AG04450 (cell line): Measurements from ENCODE around the gene LTBP1. TPM values are rescaled to one million over a fixed set of nuclear protein-coding genes. Genes with fewer than 3 reads are reported as not detected.

Experiments used
- CTCF ChIA-PET: fragments of 300-600, 350-600 bp; formaldehyde crosslinking; extraction: SDS; loops from one replicate; lab custom pipeline; 2022; ENCODE audit warnings: antibody characterized with exemption, inconsistent platforms; lab: Charles Lee
- POLR2A ChIA-PET: fragments of 350-600 bp; formaldehyde crosslinking; extraction: SDS; loops from one replicate; lab custom pipeline; 2021; ENCODE audit warnings: antibody characterized with exemption, inconsistent platforms; lab: Yijun Ruan, JAX
- DNase-seq: peaks from one replicate; pipeline ENCODE4 v3.0.0-alpha.2; 2011; ENCODE audit warnings: low read depth, low spot score
- H3K27ac ChIP-seq: one replicate; pipeline ENCODE4 v1.5.1; 2012; ENCODE audit warnings: low read depth, low read length, control low read depth
- H3K27me3 ChIP-seq: one replicate; pipeline ENCODE4 v1.6.0; 2012; ENCODE audit warnings: low read length; ENCODE audit not compliant: control insufficient read depth, insufficient read depth
- H3K4me3 ChIP-seq: 2 replicates; pipeline ENCODE4 v1.5.1; 2011; ENCODE audit warnings: mild to moderate bottlenecking, low read depth, low read length, control low read depth
- H3K9me3 ChIP-seq: 2 replicates; pipeline ENCODE4 v1.5.1; 2012; ENCODE audit warnings: low read length; ENCODE audit not compliant: control insufficient read depth, insufficient read depth
- polyA plus RNA-seq: library from polyadenylated mRNA; depleted of rRNA; stranded (reverse); fragments of >200 nt; gene quantifications from 2 replicates; pipeline ENCODE4 v1.2.3, GENCODE V29; 2011
- TF ChIP-seq, protein P1 (sequence below): IDR thresholded peaks from 2 replicates; pipeline ENCODE4 v1.5.1; 2011; ENCODE audit warnings: low read depth, low read length, control low read depth, inconsistent platforms

LTBP1 gene
- polyA plus RNA-seq, 1 experiment, result 517 TPM

- CTCF ChIA-PET, result no interaction called here
- Histone ChIP-seq H3K9me3 (no peaks in the 10 kb centered on the region), H3K4me3 (no peak overlapping the region), H3K27ac (no peak overlapping the region), H3K27me3 (no peaks in the 10 kb centered on the region)
- POLR2A ChIA-PET, result interaction anchor here (0.7 kb wide), 1 partner anchor 89 kb away, joined by 4 read pairs; no protein-coding TSS in a partner anchor
- TF ChIP-seq, protein P1, sequence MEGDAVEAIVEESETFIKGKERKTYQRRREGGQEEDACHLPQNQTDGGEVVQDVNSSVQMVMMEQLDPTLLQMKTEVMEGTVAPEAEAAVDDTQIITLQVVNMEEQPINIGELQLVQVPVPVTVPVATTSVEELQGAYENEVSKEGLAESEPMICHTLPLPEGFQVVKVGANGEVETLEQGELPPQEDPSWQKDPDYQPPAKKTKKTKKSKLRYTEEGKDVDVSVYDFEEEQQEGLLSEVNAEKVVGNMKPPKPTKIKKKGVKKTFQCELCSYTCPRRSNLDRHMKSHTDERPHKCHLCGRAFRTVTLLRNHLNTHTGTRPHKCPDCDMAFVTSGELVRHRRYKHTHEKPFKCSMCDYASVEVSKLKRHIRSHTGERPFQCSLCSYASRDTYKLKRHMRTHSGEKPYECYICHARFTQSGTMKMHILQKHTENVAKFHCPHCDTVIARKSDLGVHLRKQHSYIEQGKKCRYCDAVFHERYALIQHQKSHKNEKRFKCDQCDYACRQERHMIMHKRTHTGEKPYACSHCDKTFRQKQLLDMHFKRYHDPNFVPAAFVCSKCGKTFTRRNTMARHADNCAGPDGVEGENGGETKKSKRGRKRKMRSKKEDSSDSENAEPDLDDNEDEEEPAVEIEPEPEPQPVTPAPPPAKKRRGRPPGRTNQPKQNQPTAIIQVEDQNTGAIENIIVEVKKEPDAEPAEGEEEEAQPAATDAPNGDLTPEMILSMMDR, result no peak
- no peak for DNase-seq
Observed at GRCh38 chr2:32925283-32925815, 21.4 kb upstream of the LTBP1 start.

DNA sequence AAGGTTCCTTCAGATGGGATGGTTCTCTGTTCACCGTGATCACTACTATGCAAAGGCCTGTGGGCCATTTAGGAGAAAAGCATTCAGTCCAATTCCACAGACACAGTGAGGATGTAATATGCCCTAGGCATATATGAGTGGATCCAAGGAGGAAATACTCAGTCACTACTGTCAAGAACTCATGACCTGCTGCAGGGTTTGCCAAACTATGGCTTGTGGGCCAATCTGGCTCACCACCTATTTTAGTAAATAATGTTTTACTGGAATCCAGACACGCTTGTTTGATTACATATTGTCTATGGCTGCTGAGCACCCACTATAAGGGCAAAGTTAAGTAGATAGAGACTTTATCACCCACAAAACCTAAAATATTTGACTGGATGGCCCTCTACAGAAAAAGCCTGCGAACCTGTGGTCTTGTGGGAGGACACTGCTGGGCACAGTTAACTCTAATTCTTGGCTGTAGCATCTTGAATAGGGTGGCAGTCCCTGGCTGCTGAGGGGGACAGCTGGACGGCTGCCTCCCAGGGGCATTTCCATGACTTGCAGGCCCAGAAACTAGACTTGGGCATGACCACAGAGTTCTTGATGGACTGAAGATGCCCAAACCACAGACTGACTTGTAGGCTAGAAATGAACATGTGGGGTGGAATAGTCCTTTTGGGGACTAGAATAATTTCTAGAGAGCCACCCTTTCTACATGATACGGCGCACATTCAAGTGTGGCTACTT lies 20.6 kb upstream of the LTBP1 start:
- POLR2A ChIA-PET, result no interaction called here
- Histone ChIP-seq H3K9me3 (no peaks in the 10 kb centered on the region), H3K27ac (no peak overlapping the region), H3K4me3 (no peak overlapping the region), H3K27me3 (no peaks in the 10 kb centered on the region)
- no peak for DNase-seq
- TF ChIP-seq, protein P1, result no peak
- CTCF ChIA-PET, result no interaction called here

- POLR2A ChIA-PET, result interaction anchor here (0.9 kb wide), 1 partner anchor 94 kb away, joined by 3 read pairs; no protein-coding TSS in a partner anchor
- no peaks in the 10 kb centered on the region for H3K9me3 ChIP-seq
- H3K4me3 ChIP-seq, result no peak overlapping the region
- peak; percentile 72 for DNase-seq
- H3K27ac ChIP-seq, result no peak overlapping the region
- CTCF ChIA-PET, result no interaction called here
- TF ChIP-seq, protein P1, result no peak
- no peaks in the 10 kb centered on the region for H3K27me3 ChIP-seq
Observed at GRCh38 chr2:32926708-32927084, 20.1 kb upstream of the LTBP1 start.

- TF ChIP-seq, protein P1, result no peak
- Histone ChIP-seq H3K4me3 (no peak overlapping the region), H3K27me3 (no peaks in the 10 kb centered on the region), H3K9me3 (no peaks in the 10 kb centered on the region), H3K27ac (no peak overlapping the region)
- CTCF ChIA-PET, result interaction anchor here (0.6 kb wide), 1 partner anchor 103 kb away, joined by 3 read pairs; no protein-coding TSS in a partner anchor
- DNase-seq, result no peak
- POLR2A ChIA-PET, result no interaction called here
Observed at GRCh38 chr2:32930436-32930835, 16.3 kb upstream of the LTBP1 start.

DNA sequence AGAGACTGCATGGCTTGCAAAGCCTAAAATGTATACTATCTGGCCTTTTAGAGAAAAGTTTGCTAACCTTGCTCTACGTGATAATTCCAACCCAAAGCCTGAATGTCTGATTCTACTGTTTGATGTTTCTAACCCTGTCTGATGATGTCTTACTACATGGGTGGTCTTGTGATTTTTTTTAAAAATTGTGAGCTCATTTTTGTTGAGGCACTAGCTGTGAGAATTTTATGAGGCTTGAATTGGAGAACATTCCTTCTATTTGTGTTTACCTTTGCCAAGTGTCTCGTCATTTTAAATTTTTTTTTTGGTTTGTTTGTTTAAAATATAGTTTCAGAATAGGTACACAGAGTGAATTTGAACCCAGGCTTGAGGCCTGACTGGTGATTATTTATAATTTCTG lies 15.2 kb upstream of the LTBP1 start:
- no peaks in the 10 kb centered on the region for H3K27me3 ChIP-seq
- POLR2A ChIA-PET, result no interaction called here
- no peak for DNase-seq
- CTCF ChIA-PET, result interaction anchor here (0.7 to 1.4 kb wide), 2 partner anchors 13 to 159 kb away, joined by 3 read pairs; no protein-coding TSS in a partner anchor
- no peaks in the 10 kb centered on the region for H3K9me3 ChIP-seq
- TF ChIP-seq, protein P1, result no peak
- H3K27ac ChIP-seq, result no peak overlapping the region
- no peak overlapping the region for H3K4me3 ChIP-seq
